ENCODE data around the gene SC5D.

The SC5D gene

DNA sequence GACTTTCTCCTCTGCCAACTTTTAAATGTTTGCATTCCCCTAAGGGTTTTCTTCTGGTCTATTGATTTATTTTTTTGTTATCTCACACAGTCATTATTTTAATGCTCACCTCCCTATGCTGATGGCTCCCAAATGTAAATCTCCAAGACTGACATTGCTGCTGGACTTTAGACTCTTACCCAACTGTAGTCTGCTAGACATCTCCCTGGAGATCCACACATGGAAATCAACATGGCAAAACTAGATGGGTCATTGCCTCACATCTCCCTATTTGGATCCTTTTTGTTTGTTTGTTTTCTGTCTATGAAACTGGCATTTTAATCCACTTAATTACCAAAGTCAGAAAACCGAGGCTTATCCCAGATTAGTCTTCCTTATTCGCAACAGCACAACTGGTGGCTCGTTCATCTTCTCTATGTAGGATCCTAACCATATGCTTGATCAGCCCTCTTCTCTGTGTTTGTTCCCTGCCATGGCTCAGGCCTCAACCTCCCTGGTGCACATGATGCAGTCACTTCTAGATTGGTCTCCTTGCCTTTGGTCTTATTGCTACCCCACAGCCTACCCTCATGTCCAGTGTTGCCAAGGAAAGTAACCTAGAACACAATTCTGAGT, 37.3 kb downstream of the SC5D start:
- DNase-seq = no peak

DNA sequence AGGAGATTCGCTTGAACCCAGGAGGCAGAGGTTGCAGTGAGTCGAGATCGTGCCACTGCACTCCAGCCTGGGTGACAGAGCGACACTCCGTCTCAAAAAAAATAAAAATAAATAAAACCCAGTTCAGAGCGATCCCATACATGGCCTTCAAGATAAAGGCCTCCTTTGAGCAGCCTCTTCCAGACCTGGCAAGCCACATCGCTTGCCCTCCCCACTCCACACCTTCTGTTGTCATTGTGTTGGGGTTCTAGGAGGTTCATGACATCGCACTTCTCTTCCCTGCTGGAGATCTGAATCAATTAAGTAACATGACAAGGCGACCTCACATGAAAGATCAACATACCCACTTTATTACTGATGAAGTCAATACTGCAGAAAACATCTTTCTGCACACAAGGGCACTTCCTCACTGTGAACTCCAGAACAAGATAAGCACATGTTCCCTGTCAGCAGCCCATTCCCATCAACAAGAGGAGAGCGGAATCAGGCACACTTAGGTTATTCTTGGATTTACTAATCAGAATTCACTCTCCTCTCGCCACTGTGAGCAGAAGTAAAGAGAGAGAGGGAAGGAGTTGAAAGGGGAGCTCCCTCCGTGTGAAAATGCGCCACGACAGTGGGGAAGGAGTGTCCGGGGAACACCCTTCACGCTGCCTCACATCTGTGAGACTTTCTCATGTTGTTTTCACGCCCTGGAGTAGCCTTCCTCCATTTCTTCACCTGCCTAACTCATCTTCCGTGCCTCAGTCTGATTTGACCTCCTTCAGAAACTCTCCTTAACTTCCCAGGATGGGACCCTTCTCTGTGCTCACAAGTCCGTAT, 38.3 kb downstream of the SC5D start:
- DNase-seq = no peak

DNA sequence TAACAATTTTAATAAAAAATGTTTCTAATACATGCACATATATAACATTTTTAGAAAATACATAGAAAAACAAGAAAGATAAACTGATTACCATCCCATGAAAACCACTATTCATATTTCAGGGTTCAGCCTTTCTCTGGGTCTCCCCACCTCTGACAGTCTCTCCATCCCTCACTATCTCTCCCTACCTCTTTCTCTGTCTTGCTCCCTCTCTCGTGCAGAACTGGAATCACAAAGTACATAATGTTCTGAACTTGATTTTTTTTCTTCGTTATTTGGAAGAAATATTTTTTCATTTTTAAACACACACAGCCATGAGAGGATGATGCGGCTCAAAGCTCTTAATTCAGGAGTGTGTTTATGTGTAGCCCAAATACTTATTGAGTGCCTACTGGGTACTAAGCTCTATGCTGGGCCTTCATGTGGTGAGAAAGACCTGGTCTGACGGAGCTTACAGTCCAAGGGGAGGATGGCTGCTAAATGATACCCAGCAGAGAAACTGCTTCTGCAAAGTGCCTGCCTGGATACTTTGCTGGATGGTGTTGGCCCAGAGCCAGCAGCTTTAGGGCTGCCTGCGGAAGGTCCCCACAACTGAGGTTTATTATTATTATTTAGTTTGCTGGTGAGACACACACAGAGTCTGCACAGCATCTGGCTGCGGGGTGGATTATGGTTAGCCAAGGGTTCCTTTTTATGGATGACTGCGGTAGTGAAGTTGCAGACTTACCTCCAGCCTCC, 42.6 kb downstream of the SC5D start:
- DNase-seq = no peak

DNA sequence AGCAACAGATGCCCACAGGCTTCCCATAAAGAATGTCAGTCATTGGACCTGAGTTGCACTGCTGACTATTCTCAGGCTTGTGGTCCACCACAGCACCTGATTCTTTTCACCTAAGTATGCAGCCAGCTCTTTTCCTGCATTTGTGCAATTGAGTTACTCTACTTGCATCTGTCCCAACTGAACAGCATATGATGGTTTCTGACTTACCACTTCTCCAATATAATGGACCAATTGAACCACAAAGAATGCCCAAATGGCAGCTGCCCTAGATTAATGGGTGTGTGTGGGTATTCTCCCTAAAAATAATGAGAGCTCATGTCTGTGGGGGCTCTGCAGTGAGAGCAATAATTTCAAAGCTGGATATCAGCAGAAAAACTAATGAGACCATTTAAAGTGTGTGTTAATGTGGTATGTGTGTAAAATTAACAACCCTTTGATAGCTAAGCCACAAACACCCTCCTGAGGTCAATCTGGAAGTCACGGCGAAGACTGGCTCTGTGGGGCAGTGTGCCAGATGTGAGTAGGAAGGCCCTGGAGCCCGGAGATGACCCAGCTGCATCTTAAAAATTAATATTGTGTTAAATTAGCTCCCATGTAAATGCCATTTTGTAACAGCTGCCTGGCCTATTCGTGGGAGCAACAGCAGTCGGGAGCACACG, 43.8 kb downstream of the SC5D start:
- DNase-seq = no peak

DNA sequence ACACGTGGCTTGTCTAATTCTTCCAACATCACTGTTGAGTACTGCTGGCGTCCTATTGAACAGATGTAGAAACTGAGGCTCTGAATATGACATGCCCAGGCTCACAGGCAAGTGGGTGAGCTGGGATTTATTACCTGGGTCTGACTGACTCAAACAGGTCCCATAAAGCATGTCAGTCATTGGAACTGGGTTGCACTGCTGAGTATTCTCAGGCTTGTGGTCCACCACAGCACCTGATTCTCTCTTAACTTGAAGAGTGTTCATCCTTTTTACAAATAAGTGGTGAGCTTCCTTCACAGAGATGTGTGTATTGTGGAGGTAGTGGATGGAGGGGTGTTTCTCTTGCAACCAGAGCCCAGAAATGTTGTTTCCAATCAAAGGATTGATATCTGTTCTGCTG, 44.5 kb downstream of the SC5D start:
- DNase-seq = no peak

DNA sequence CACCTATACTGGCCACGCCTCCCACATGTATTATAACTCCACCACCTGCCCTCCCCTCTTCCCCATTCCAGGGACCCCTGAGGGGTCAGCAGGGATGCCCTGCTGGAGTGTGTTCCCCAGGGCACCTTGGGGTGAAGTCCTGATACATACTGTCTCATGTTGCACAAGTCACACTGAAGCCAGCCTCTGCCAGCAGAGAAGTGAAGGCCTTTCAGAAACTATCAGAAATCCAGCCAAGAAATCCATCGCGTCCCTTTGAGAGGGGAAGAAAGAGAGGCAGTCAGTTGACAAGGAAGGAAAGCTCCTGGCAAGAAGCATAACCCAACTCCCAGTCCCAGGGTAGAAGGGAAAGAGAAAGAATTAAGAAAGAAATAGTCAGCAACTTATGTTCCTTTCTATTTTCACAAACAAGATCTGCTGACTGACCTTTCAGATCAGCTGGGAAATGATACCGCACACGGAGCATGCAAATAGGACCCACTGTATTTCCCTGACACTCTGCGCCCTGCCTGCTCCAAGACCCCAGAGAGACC, 45.2 kb downstream of the SC5D start:
- no peak for DNase-seq

DNA sequence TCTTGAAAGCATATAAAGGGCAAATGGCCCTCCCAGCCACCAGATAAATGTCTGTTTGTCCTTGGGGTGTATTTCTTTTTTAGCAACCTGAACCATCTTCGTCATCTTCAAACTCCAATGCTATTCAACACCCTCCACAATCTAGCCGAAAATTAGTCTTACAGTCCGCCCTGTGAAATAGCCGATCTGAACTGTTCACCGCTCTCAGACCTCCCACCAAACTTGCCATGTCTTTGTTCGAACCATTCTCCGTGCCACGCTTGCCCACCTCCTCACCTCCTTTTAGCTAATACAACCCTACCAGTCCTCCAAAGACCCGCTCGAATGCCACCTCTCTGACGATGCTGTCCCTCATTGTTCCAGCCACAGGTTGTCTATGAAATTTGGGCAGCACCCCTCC, 46.0 kb downstream of the SC5D start:
- no peak for DNase-seq

DNA sequence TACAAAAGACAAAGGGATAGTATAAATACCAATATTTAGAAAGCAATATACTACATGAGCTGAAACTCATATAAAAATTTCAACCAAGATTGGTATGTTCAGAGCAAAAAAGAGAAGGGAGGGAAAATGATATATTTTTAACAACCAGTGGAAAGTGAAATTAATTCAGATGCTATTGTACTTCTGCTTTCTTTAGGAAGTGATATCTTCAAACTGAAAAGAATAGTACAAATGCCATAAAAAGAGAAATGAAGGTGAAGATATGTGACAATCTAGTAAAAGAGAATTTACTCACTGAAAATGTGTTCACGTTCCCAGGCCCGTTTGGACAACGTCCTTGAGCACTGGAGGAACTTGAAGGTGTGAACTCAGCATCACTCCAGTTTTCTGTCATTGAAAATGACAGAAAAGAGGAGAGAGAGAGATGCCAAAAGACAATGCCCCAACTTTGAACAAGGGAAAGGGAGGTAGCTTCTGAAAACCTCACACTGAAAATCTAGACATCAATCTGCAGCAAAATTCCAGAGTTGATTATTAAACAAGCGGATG, 47.5 kb downstream of the SC5D start:
- DNase-seq = no peak

DNA sequence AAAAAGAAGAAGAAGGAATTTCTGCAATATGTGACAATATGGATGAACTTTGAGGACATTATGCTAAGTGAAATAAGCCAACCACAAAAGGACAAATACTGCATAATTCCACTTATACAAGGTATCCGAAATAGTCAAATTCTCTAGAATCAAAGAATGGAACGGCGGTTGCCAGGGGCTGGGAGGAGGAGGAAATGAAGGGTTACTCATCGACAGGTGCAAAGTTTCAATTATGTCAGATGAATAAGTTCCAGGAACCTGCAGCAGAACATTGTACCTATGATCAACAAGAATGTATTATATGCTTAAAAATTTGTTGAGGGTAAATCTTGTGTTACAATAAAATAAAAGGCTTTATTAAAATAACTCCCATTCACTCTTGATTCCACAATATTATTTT, 49.0 kb downstream of the SC5D start:
- no peak for DNase-seq

DNA sequence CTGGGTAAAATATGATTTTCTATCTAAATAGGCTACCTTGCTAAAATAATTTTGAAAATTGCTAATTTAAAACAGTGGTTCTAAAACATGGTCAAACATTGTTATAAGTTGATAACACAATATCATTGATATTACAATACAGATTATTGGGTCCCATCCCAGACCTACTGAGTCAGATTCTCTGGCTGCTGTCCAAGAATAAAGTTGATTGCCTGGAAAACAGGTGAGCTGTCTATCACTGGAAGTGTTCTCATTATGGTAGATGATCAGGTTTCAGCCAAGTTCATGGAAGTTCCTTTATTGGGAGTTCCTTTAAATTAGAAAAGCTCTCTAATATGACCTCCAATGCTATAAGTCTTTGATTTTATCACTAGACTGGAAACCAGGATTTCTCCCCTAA, 52.3 kb downstream of the SC5D start:
- DNase-seq = no peak

DNA sequence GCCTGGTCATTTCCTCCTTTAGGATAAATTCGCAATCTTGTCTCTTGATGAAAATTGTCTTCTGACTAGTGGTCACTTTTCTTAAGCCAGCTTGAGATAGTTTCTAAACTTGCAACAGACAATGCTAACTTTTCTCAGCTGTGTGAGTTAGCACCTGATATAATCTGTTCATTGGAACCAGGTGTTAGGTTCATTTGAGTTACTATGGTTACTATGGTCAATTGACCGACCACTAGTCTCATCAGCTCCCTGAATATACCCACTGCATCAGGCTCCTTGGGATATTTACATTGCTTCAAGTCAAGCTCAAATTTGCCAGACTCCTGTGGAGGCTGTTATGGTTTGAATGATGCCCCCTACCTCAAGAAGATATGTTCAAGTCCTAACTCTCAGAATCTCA, 54.5 kb downstream of the SC5D start:
- DNase-seq = no peak

DNA sequence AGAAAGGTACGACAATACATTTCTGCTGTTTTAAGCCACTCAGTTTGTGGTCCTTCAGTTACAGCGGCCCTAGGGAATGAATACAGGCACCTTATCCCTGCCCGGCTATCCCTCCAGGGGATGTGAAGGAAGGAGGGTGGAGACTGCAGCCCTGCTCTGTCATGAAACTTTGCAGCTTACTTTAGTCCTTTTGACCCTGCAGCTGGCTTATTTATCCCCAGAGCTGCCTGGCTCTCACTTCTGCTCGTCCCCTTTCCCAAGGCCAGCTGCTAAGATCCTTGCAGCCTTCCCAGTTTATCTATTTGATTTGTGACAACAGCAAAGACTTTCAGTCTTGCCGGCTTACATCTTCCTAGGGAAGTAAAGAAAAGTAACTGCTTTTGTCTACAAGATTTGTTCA, 55.2 kb downstream of the SC5D start:
- DNase-seq = no peak

DNA sequence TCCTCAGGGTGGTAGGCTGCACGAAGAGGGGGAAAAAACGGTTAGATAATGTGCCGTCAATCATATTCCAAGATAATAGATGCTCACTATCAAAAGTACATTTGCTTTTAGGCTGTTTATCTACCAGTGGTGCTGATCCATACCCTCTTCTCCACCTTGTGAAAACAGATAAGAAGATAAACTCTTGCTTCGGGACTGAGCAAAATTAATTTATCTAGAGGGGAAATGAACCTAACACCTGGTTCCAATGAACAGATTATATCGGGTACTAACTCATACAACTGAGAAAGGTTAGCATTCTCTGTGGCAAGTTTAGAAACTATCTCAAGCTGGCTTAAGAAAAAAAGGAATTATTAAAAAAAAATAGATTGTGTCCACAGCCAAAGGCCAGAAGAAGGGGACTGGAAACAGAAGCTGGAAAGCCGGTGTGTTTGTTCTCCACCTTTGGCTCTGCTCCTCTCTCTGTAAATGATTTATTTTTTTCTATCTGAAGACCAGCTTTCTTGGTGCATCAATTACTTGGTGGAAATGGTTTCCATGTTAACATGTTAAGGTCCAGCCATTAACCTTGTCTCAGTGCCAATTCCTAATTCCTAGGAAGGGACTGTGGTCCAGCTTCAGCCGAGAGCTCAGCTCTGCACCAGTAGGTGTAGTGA, 55.8 kb downstream of the SC5D start:
- no peak for DNase-seq

DNA sequence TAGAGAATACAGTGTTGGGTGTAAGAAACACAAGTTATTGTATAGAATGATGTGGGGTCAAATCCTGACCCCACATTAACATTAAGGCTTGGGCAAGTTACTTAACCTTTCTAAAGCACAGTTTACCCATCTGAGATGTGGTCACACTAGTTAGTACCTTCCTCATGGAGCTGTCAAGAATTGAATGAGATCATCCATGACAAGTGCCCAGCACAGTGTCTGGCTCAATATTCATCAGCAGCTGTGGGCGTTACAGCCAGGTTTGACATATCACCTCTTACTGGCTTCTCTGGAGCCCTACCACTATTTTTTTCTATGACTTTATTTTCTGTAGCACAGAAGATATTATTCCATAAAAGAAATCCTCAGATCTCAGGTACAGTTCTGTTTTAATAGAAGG, 57.2 kb downstream of the SC5D start:
- DNase-seq = no peak

DNA sequence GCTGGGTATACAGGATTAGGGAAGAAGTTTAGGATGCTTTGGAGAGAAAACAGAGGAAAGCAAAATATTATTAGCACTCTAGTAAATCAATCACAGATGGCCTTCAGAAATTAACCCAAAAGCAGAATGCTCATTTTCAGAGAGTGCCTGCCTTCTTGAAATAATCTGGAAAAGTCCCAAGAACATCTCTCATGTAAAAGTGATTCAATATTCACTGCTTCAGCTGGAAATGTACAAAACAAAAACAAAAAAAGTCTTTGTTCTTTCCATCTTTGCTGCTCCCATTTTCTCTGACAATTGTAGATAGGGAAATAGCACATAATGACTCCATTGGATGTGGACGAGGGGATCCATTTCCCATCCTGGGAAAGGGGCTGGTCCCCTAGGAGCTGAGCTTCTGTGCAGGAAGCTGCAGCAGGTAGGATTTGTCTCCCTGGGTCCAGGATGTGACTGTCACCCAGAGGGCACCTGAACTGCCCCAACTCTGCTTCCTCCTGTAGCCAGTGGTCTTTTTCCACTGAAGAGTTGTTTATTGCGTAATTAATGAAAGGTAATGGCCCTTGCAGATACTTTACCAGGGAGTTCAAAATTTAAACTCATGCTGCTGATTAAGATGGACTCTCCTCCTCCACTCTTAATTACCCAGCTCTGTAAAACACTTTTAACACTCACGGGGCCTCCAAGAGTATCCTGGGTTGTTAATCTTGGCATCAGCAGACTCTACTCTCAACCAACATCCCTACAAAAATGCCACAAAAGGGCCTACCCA, 57.9 kb downstream of the SC5D start:
- DNase-seq = no peak

DNA sequence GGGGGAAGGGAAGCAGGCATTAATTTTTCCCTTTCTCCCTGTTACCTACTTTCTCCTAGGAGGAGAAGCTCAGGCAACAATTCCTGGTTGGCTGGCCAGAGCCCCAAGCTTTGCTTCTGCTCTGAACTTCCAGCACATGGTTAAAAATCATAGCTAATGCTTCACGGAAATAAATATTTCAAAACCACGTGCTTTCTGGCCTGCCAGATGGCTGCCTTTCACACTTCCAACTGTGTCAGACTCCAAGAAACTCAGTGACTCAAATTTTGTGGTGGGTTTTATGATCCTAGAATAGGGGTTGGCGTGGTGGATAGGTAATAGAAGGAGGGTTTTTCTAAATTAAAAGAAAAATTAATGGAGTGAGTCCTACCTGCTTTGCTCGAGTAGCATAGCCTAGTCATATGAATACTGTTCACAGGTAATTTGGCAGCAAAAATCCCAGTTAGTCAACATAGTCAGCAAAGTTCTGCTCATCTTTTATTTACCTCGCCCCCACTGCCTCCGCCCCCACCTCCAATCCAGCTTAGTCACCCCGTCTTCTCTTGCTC, 58.6 kb downstream of the SC5D start:
- no peak for DNase-seq

DNA sequence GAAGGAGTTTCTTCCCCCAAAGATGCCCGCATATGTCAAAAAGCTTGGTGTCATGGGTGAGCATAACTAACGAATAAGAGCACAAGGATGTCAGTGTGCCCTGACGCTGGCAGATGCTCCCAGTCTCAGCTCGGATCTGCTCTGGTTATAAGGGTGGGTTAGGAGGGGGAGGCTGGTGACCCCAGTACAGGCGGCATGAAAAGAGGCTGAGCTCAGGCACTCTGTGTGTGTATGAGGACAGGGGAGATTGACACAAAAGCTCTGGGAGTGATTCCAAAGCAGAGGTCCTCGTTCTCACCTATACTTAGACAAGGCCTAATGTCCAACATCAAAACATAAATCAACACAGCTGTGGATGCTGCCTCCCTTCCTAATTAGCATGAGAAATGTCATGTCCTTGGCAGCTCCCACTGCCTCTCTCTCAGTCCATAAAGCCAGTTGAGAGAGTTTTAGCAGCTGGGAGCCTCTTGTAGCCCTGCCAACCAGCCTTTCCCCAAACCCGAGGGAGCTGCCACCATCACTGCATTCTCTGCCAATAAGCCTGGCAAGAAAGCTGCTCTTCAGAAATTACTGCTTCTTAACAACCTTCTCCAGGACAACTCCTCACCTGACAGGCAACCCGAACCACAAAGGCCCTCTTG, 59.8 kb downstream of the SC5D start:
- DNase-seq = no peak

DNA sequence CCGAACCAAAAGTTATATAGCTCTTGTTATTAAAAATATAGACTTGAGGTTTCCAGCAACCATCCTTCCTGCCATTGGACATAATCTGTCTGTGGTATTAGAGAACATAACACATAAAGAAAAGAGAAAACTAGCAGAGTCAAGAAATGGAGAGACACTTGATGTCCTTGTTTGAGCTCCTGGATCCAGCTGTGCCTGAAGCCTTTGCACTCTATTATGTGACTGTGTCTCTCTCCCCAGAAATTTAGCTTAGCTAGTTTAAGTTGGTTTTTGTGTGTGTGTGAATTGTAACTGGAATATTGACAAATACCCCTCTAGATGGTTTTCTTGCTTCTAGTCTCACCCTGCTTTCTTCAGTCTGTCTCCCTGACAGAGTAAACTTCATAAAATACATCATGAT, 61.6 kb downstream of the SC5D start:
- no peak for DNase-seq

DNA sequence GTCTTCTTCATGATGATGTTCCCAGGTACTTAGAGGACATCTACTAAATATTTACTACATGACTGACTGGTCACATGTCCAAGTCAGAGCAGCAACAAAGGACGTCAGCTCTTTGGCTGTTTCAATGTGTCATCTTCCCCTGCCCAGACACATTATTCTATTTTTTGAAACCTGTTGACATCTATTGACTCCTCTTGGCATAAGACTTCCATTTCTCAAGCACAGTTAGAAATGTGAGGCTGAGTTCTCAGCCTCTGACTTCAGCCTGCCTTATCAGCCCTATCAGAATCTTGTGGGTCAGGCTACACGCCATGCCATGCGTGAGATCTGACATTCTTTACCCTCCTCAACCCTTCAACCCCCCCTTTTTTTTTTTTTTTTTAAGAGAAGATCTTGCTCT, 63.8 kb downstream of the SC5D start:
- DNase-seq = no peak

All from CD4-positive, alpha-beta T cell treated with Interleukin-10 for 1 hour (primary cell).